ENCODE results near the gene MAGEB17.

DNA sequence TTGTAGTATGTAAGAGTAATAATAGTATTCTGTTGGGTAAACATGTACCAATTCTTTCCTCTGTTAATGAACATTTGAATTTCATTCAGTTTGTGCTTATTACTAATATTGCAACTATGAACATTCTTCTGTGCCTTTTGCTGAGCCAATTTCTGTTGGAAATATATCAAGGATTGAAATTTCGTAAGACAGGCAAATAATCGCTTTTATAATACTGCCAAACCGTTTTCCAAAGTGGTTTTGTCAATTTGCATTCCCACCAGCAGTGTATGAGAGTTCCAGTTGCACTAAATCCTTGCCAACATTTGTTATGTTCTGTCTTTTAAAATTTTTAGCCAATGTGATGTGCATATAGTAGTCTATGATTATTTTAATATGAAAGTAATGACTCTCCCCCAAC is 38.6 kb downstream of the MAGEB17 start:
- no peak for TF ChIP-seq SUZ12 (IDR thresholded peaks at IDR 0.05; ENCODE audit: extremely low read depth, insufficient read depth, insufficient read length)
- TF ChIP-seq YY1 (IDR thresholded peaks at IDR 0.05; ENCODE audit: insufficient read depth, insufficient read length) = no peak
